Measurements from ENCODE around the gene FBXO38.
A peak's percentile ranks its signal among the peaks of the same experiment; 100 is the strongest.

FBXO38 gene, protein sequence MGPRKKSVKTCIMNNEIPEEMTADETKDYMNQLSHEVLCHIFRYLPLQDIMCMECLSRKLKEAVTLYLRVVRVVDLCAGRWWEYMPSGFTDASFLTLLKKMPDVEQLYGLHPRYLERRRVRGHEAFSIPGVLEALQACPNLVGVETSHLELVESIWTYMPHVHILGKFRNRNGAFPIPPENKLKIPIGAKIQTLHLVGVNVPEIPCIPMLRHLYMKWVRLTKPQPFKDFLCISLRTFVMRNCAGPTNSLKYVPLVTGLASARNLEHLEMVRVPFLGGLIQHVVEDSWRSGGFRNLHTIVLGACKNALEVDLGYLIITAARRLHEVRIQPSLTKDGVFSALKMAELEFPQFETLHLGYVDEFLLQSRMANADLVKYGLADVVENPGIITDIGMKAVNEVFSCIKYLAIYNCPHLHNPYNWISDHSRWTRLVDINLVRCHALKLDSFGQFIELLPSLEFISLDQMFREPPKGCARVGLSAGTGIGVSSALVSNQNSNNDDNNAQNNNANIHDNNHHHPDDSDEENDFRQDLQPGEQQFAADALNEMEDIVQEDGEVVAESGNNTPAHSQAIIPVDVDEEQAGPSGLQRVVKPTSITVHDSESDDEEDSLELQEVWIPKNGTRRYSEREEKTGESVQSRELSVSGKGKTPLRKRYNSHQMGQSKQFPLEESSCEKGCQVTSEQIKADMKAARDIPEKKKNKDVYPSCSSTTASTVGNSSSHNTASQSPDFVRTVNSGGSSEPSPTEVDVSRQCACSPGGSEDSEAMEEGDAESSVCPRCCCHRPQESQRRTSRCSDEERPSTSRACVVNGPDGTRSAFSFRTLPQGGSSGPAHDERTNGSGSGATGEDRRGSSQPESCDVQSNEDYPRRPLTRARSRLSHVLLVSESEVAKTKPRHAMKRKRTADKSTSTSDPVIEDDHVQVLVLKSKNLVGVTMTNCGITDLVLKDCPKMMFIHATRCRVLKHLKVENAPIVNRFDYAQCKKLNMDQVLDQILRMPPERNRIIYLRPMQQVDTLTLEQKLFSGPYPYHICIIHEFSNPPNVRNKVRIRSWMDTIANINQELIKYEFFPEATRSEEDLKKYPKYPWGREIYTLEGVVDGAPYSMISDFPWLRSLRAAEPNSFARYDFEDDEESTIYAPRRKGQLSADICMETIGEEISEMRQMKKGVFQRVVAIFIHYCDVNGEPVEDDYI

DNA sequence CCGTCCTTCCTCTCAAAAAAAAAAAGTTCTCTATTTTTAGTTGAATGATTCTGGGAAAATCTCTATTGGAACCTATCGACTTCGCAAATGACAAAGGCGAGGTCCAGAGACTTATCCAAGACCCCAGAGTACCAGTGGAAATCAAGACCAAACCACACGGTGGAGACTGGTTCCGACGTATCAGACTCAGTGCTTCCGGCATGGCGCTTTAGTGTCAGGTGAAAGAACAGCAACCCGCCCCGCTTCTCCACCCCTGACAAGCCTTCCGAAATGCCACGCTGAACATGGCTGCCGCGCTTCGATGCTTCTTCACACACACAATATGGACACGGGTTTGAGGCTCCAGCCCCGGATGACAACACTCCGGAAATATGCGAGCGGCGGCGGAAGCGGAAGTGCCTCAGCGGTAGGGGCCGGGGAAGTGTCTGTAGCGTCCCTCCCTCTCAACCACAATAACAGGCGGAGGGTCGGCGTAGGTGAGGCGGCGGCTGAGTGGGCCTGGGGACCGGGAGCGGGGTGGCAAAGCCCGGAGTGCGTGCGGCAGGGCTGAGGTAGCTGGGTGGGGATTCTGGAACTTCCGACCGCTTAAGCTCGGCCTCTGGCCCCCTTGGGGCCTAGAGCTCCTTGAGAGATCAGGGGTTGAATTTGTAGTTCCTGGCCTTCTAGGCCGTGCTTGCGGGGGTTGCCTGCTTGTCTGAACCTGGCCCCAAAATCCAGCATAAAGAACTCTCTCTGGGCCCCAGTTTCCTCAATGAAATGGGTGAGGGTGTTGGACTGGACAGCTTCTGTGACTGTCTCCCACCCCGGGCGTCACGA, at the start of gene FBXO38:
Gene FBXO38 (plus strand): TSS at position 395 of the 816 bp plus-strand sequence. CDS start 10,819 bp downstream, outside the sequence.
- peak; percentile 94 to 95 for DNase-seq (ENCODE audit: low read depth in 2 of 2)

DNA sequence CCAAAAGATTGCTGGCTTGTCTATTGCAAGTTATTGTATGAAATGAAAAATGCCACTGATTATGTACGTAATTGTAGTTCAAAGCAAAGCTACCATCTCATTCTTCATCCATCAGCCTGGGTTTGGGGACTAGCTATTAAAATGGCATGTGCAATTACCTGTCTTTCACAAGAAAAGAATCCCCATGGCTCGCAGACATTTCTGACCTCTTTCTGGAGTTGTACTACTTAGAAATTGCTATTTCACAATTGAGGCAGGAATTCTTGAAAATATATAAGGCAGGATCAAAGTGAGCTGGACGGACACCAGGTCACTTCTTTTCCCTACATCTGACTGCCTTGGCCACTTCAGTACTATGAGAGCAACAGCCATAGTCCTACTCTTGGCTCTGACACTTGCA, 48.5 kb upstream of the FBXO38 start, which contains the start of gene SPINK9:
Gene SPINK9 (plus strand): TSS at position 301 of the 400 bp plus-strand sequence. CDS start 55 bp downstream, at position 356.
- DNase-seq (ENCODE audit: low read depth in 2 of 2), result no peak

DNA sequence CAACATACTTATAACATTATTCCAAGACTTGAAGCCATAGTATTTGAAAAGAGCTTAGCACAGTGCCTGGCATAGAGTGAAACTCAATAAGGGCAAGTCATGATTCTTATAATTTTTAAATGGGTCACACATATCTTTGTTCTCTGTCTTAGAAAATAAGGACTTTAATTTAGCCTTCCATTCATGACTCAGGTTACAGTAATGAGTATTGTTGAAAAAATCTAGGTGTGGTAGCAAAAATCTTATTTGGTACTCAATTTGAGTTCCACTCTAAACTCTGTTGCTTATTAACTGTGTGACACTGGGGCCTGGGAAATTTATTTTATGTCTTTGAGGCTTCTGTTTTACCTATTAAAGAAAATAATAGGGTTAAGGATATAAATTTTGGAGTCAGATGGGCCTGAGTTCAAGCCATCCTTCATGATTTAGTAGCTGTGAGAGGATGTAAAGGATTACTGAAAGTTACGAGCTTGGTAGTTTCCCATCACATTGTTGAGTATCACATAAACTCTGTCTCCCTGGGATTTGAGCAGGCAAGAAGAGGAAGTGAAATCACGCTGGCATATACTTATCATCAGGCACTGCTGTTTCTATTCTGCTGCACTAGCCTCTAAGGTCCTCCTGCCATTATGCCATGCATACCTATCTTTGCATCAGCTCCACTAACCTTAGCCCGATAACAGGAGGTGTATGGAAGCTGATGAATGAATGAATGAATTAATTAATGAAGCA, 46.9 kb upstream of the FBXO38 start:
- DNase-seq (ENCODE audit: low read depth in 2 of 2), result no peak

DNA sequence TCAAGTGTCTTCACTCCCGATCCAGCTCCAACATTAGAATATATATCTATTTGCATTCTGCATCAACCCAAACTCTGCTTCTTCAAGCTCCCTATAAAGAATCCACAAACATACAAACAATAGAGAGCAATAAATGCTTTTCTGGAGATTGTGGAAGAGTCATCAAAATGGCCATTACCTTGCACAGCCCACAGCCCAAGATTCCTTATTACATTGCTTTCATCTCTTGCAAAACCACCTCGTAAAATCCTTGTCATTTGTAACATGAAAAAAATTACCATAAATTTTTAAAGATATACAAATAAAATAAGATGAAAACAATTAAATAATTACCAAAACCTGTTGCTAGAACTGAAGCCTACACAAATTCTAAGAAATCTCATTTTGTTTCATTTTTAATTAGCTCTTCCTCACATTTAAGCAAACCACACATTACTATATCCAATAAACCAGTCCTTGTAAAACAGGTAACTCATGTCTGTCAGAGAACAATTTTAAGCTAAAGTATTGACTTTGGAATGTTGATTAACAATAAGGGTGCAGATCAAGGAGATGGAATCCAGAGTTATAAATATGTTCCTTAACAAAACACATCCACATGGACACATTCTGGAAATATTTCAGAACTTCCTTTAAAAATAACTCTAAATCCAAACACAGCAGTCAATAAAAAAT, 41.2 kb upstream of the FBXO38 start:
- no peak for DNase-seq (ENCODE audit: low read depth in 2 of 2)

DNA sequence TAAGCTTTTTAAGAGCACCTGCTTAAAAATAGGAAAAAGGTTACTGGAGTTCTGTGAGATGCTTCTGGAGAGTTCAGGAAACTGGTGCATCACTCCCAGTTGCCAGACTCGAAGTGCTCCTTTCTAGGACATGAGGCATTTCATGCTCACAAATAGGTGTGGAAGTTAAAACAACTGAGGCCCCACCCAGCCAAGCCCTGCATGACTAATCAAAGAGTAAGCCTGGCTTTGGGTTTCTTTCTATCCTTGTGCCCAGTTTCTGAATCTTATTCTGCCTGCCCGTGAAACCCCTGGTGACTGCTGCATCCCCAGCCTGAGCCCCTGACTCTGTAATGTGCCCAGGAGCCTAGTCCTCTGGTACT, 40.7 kb upstream of the FBXO38 start:
- DNase-seq (ENCODE audit: low read depth in 2 of 2), result no peak

DNA sequence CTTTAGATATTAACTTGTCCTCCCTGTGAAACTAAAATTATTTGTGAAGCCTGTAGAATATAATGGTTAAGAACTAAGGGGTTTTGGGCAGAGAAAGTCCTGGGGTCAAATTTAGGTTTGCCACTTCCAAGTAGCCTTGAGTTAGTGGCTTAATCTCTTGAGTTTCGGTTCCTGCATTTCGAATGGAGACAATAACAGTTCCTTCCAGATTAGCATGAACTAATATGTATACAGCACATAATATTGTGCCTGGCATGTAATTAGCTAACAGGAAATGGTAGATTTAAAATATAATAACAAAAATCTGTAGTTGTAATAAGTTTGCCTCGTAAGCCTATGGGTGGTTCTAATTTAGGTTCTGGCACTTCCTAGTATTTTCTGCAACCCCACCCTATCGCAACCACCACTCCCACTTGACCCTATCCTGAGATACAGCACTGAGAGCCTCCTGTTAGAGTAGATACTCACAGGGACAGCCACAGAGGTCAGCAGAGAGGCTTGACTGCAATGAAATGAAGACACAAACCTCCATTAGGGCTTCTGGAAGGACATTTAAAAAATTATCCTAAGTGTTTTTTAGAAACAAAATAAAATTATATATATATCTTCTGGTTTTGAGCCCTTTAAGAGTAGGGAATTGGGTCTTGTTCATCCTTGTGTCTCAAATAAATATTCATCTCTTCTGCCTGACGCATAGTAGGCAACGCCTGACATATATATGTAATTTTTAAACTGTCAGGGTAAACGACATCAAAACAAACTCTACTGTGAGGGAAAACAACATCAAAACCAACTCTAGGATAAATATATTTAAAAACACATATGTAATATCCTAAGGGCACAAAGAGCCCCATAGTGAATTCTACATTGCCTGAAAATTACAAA, 39.9 kb upstream of the FBXO38 start:
- no peak for DNase-seq (ENCODE audit: low read depth in 2 of 2)

DNA sequence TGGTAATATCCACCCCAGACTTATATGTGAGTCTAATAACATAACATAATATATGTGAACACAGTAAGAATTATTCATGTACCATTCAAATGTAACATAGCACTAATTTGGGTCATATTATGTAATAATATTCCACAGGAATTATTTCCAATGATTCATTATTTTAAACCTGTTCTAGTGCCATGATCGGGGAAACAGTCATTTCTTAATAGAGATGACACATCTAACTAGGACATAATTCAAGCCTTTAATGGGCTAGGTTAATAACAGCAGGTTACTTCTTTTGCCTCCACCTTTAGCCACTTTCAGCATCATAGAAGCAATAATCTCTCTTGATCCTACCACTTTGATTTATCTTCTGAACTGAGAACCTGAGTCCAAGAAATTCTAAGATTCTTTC, 36.1 kb upstream of the FBXO38 start:
- DNase-seq (ENCODE audit: low read depth in 2 of 2), result no peak

DNA sequence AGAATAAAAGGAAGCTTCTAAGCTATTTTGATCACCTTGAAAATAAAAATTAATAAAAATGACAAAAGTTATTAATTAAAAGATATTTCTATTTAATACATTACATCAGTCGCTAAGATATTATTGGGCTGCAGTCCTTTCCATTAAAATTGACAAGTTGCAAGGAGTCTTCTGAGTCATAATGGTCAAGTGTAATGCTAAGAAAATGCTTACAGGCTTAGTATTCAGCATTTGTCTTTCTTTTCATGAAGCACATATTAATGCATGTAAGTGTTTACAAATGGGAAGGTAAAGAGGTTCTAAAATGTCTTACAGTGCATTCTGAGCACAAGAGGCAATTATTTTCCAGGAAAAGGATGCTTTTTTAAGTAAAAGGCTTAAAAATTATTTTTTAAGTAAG, 31.1 kb upstream of the FBXO38 start:
- no peak for DNase-seq (ENCODE audit: low read depth in 2 of 2)

DNA sequence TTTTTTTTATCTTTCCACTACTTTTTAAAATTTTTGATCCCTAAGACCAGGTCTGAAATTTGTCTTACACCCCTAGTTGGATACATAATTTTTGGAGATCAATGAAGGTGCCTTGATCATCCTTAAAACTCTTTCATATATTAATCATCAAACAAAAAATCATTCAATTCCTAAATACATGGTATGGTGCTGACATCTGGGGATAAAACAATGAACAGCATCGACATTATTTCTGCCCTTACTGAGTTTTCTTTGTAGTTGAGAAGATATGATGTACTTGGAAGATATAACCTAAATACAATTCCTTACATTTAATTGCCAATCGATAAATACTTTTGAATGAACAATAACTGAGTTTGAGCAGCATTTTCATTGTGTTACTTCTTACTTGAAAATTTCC, 30.1 kb upstream of the FBXO38 start:
- no peak for DNase-seq (ENCODE audit: low read depth in 2 of 2)

DNA sequence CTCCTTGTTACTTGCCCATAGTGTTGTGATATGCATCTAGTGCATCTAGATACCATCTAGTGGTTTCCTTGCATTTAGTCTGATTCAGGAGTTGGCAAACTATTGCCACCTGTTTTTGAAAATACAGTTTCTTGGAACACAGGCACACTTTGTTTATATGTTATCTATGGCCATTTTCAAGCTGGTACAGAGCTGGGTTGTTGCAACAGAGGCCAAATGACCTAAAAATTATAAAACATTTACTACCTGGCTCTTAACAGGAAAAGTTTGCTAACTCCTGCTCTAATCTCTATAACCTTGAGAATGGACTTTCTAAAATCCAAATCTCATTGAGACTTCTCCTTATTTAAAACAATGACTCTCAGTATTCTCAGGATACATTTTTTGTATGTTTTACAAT, 19.4 kb upstream of the FBXO38 start:
- no peak for DNase-seq (ENCODE audit: low read depth in 2 of 2)

DNA sequence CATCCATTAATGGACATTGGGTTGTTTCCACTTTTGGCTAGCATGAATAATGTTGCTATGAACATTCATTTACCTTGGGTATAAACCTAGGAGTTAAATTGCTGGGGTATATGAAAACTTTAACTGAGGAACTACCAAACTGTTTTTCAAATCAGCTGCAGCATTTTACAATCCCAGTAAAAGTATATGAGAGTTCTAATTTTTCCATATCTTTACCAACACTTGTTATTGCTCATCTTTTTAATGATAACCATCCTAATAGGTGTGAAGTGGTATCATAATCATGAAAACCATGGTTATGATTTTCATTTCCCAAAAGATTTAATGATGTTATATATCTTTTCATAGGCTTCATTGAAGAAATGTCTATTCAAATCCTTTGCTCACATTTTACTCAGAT, 15.5 kb upstream of the FBXO38 start:
- DNase-seq (ENCODE audit: low read depth in 2 of 2), result no peak

DNA sequence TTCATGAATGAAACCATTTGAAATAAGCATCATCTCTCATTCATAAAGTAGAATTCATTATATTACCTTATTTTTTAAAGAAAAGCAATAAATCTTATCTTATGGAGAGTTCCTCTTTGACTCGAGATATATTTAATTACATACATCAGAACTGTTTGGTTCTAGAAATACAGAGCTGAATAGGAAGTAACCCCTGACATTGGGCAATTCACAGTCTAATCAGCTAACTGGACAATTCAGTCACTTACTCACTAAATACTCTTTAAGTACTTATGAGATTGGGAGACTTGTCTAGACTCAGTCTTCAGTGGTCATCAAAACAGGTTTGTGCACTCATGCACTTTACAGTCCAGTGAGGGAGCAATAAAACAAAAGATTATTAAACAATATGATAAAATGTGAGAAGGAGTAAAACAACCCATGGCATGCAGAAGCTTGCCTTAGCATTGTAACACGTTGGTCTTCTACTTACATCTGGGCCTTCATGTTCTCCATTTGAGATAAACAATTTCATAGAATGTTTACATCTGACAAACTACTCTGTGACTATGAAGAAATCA, 11.5 kb upstream of the FBXO38 start:
- no peak for DNase-seq (ENCODE audit: low read depth in 2 of 2)

DNA sequence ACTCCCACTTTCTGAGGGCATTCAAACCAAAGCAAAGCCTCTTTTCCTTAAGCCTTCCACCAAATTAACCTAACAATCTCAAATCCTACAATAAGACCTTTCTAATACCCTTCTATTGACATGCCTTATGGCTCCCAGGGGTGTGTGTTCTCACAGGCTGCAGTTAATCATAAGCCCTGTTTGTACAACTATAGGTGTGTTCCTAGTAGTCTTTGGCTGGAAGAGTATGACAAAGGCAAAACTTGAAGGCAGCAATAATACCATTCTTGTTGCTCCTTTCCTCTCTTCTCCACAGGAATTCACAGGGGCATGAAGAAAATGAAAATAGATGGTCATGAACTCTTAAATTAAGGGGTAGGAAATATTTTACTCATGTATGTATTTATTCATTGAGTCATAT, 10.9 kb upstream of the FBXO38 start:
- no peak for DNase-seq (ENCODE audit: low read depth in 2 of 2)

DNA sequence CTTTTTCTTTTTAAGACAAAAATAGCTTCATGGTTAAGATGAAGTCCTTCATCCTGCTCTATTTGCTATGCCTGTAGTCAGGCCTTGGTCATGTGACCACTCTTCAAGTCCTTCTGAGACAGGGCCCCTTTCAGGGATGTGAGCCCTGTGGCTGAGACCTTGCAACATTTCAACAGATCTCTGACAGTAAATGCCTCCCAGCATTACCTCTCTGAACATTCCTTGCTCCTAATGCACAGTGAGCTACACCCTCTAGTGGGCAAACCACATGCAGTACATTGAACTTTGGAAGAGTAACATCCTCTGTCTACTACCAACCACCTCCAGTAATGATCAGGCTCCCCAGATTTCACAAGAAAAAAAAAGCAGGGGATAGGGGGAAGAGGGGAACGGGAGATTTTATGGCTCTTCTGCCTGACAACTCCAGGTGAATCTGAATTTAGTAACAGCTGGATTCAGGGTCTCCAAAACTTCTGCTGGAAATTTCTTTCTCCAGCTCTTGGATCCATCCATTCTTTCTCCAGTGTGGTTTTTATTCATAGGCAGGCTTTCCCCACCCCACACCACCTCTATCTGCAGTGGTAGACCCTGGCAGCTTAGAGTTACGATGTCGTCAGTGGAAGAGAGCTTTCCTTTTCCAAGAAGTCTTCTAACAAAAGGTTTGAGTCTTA, 8.9 kb upstream of the FBXO38 start:
- no peak for DNase-seq (ENCODE audit: low read depth in 2 of 2)

DNA sequence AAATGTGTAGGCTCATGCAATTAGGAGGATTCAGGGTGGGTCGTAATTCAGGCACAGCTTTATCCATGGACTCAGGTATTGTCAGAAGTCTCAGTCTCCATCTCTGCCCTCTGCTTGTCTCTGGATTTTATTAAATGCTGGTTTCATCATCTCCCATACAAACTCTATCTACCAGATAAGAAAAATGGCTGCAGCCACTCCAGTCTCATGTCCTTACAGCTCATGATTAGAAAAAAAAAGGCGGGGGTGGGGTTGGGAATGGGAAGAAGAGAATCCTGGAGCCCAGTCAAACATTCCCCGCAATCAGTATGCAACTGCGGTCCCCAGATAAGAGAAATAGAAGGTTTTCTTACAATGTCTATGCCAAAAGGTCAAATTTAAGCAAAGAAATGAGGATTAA, 7.6 kb upstream of the FBXO38 start:
- no peak for DNase-seq (ENCODE audit: low read depth in 2 of 2)

DNA sequence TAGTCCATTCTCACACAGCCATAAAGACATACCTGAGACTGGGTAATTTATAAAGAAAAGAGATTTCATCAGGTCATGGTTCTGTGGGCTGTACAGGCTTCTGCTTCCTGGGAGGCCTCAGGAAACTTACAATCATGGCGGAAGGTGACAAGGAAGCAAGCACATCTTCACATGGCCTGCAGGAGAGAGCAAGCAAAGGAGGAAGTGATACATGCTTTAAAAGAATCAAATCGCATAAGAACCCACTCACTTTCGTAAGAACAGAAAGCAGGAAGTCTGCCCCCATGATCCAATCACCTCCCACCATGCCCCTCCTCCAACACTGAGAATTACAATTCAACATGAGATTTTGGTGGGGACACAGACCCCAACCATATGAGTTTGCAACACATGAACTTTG, 5.1 kb upstream of the FBXO38 start:
- DNase-seq (ENCODE audit: low read depth in 2 of 2), result no peak

DNA sequence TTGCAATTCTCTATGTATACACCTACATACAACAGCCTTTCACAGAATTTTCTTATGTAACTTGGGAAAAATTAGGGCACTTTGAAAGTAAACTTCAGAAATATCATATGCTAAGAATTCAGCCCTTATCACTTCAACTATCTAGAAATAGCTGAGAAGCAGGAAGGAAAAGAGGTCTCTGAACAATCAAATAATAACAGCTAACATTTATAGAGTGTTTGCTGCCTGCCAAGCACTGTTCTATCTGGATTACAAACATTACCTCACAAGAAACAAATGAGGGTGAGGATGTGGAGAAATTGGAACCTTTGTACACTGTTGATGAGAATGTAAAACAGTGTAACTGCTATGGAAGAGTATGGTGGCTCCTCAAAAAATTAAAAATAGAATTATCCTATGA, 4.4 kb upstream of the FBXO38 start:
- no peak for DNase-seq (ENCODE audit: low read depth in 2 of 2)

DNA sequence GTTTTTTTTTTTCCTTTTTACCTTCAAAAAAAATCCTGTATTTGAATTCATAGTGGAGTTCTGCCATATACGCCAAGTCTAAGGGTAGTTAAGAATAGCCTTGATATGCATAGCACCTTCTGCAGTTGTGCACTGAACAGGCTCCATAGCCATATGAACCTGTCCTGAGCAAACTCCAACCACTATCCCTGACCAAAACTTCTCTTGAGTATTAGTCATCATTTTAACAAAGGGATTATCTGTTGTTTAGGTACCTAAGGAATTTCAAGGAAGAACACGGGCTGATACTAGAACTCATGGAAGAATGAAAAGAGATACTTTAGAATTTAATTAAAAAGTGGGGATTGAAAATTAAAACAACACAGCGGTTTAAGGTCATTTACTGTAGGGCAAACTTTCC, 1.9 kb upstream of the FBXO38 start:
- no peak for DNase-seq (ENCODE audit: low read depth in 2 of 2)
